C4-2B (cell line): Measurements from ENCODE around the gene IGSF9.

Experiments
- ZFX ChIP-seq: fragments of 450-650 bp; IDR thresholded peaks from 2 replicates; pipeline ENCODE4 v1.6.1; 2017
- TF ChIP-seq, protein P1 (sequence below): fragments of 450-650 bp; conservative IDR thresholded peaks from 2 replicates; pipeline ENCODE4 v1.5.1; 2017; ENCODE audit warnings: mild to moderate bottlenecking

DNA sequence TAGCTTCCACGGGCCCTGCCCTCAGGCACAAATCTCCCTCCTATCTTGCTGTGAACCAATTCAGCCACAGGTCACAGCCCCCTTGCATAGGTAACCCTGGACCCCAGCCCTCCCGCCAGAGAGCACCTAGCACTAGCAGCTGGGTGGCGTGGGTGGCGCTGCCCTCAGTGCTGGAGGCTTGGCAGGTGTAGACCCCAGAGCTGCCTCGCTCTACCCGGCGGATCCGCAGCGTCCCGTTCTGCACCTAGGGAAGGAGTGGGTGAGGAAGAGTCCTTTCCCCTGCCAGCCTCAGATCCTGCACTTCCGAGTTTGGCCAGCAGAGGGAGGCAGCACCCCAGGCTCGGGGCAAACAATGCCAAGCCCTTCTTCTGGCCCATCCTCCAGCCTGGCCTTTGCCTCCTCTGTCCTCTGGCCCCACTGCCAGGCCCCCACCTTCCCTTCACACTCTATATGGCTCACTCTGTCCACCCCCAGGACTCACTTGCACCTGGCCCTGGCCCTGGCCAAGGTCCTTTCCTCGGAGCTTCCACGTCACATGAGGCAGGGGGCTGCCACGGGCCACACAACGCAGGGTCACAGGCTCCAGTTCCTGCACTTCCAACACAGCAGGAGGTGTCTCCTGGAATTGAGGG lies 9.0 kb downstream of the IGSF9 start:
- TF ChIP-seq, protein P1, sequence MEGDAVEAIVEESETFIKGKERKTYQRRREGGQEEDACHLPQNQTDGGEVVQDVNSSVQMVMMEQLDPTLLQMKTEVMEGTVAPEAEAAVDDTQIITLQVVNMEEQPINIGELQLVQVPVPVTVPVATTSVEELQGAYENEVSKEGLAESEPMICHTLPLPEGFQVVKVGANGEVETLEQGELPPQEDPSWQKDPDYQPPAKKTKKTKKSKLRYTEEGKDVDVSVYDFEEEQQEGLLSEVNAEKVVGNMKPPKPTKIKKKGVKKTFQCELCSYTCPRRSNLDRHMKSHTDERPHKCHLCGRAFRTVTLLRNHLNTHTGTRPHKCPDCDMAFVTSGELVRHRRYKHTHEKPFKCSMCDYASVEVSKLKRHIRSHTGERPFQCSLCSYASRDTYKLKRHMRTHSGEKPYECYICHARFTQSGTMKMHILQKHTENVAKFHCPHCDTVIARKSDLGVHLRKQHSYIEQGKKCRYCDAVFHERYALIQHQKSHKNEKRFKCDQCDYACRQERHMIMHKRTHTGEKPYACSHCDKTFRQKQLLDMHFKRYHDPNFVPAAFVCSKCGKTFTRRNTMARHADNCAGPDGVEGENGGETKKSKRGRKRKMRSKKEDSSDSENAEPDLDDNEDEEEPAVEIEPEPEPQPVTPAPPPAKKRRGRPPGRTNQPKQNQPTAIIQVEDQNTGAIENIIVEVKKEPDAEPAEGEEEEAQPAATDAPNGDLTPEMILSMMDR: peak; percentile 95
- no peak for TF ChIP-seq ZFX
